Neural cell (in vitro differentiated cells): ENCODE measurements around the gene STX12. TPM values are rescaled to one million over a fixed set of nuclear protein-coding genes. Genes with fewer than 3 reads are reported as not detected.

Experiments used
- H2AFZ ChIP-seq: fragments of 200-600, 300-800 bp; sonication (generic), shearing (Covaris generic); 2 replicates; pipeline ENCODE4 v1.6.0; 2014; ENCODE audit warnings: low read depth, mild to moderate bottlenecking, antibody characterized with exemption, low read length, moderate library complexity
- H3F3A ChIP-seq: fragments of 200-600 bp; shearing (Covaris generic); 2 replicates; pipeline ENCODE4 v1.6.1; 2016; ENCODE audit warnings: mild to moderate bottlenecking, moderate library complexity, mixed read lengths, antibody characterized with exemption, low read length; ENCODE audit not compliant: insufficient read depth, poor library complexity, severe bottlenecking
- H3K27ac ChIP-seq: fragments of 200-600, 300-800 bp; sonication (generic), shearing (Covaris generic); 2 replicates; pipeline ENCODE4 v1.5.1; 2014; ENCODE audit warnings: mild to moderate bottlenecking, low read length, moderate library complexity
- H3K27me3 ChIP-seq: fragments of 300-800, 200-600 bp; sonication (generic), shearing (Covaris generic); 2 replicates; pipeline ENCODE4 v1.6.0; 2014; ENCODE audit warnings: mild to moderate bottlenecking, low read depth, low read length, moderate library complexity; ENCODE audit not compliant: insufficient read depth
- H3K36me3 ChIP-seq: fragments of 300-800, 200-600 bp; sonication (generic), shearing (Covaris generic); 2 replicates; pipeline ENCODE4 v1.5.1; 2014; ENCODE audit warnings: mild to moderate bottlenecking, antibody characterized with exemption, low read length, moderate library complexity; ENCODE audit not compliant: insufficient read depth
- H3K4me2 ChIP-seq: fragments of 300-800, 200-600 bp; sonication (generic), shearing (Covaris generic); 2 replicates; pipeline ENCODE4 v1.6.0; 2014; ENCODE audit warnings: mild to moderate bottlenecking, low read length
- H3K4me3 ChIP-seq: fragments of 300-800, 200-600 bp; sonication (generic), shearing (Covaris generic); 2 replicates; pipeline ENCODE4 v1.5.1; 2014; ENCODE audit warnings: mild to moderate bottlenecking, low read length, moderate library complexity
- H3K79me2 ChIP-seq: fragments of 200-600 bp; shearing (Covaris generic); replicated peaks from 2 replicates; pipeline ENCODE4 v1.6.0; 2014; ENCODE audit warnings: mild to moderate bottlenecking, low read length, moderate library complexity; ENCODE audit not compliant: insufficient read depth
- H3K9ac ChIP-seq: fragments of 300-800, 200-600 bp; sonication (generic), shearing (Covaris generic); 2 replicates; pipeline ENCODE4 v1.6.1; 2016; ENCODE audit warnings: mild to moderate bottlenecking, low read length, mixed read lengths
- H3K9me2 ChIP-seq: fragments of 200-600 bp; shearing (Covaris generic); 2 replicates; pipeline ENCODE4 v1.6.1; 2016; ENCODE audit warnings: mild to moderate bottlenecking, low read length, mixed read lengths; ENCODE audit not compliant: insufficient read depth
- H3K9me3 ChIP-seq: fragments of 200-600, 300-800 bp; sonication (generic), shearing (Covaris generic); 2 replicates; pipeline ENCODE4 v1.6.1; 2016; ENCODE audit warnings: mild to moderate bottlenecking, mixed run types, low read length, moderate library complexity, mixed read lengths
- H4K20me1 ChIP-seq: fragments of 200-600 bp; shearing (Covaris generic); 2 replicates; pipeline ENCODE4 v1.6.1; 2016; ENCODE audit warnings: mild to moderate bottlenecking, mixed run types; ENCODE audit not compliant: insufficient read depth
- CTCF ChIP-seq: fragments of 450-650 bp; IDR thresholded peaks from 2 replicates; pipeline ENCODE4 v1.5.1; 2014; ENCODE audit warnings: antibody characterized with exemption, mild to moderate bottlenecking, moderate library complexity; ENCODE audit not compliant: poor library complexity, severe bottlenecking
- EP300 ChIP-seq: fragments of 450-650 bp; conservative IDR thresholded peaks from 2 replicates; pipeline ENCODE4 v1.6.1; 2014; ENCODE audit warnings: antibody characterized with exemption, mild to moderate bottlenecking, moderate library complexity; ENCODE audit not compliant: poor library complexity, severe bottlenecking
- EZH2 ChIP-seq: fragments of 200-600, 300-800 bp; shearing (Covaris generic), sonication (generic); IDR thresholded peaks from 2 replicates; pipeline ENCODE4 v1.6.1; 2014; ENCODE audit warnings: antibody characterized with exemption, low read length, borderline replicate concordance, mild to moderate bottlenecking; ENCODE audit not compliant: insufficient read depth, poor library complexity, severe bottlenecking
- MXI1 ChIP-seq: fragments of 450-650 bp; conservative IDR thresholded peaks from 2 replicates; pipeline ENCODE4 v1.6.1; 2014; ENCODE audit warnings: antibody characterized with exemption, mild to moderate bottlenecking; ENCODE audit not compliant: poor library complexity, severe bottlenecking
- POLR2AphosphoS5 ChIP-seq: IDR thresholded peaks from 2 replicates; pipeline ENCODE4 v1.6.1; 2012
- RAD21 ChIP-seq: fragments of 450-650 bp; conservative IDR thresholded peaks from 2 replicates; pipeline ENCODE4 v1.6.1; 2014; ENCODE audit warnings: antibody characterized with exemption, mild to moderate bottlenecking, moderate library complexity
- REST ChIP-seq: IDR thresholded peaks from 2 replicates; pipeline ENCODE4 v1.6.1; 2012; ENCODE audit warnings: borderline replicate concordance
- SMC3 ChIP-seq: fragments of 450-650 bp; conservative IDR thresholded peaks from 2 replicates; pipeline ENCODE4 v1.6.1; 2014; ENCODE audit warnings: antibody characterized with exemption, mild to moderate bottlenecking, moderate library complexity; ENCODE audit not compliant: poor library complexity
- TAF1 ChIP-seq: IDR thresholded peaks from 2 replicates; pipeline ENCODE4 v1.6.1; 2012; ENCODE audit warnings: low read depth
- polyA plus RNA-seq: library from polyadenylated mRNA; depleted of rRNA; stranded (reverse); fragments of >200 nt; gene quantifications from 2 replicates; pipeline ENCODE4 v1.2.3, GENCODE V29; 2014

Gene STX12
- polyA plus RNA-seq, 1 donor from 2014 or later, result 171 TPM

- H3K4me3 ChIP-seq, result no peak overlapping the region
- no peaks in the 10 kb centered on the region for H4K20me1 ChIP-seq
- no peak overlapping the region for H3K27ac ChIP-seq
- no peaks in the 10 kb centered on the region for H3K27me3 ChIP-seq
- H3K9me3 ChIP-seq, result no peaks in the 10 kb centered on the region
- H3F3A ChIP-seq, result no peaks in the 10 kb centered on the region
- H3K4me2 ChIP-seq, result no peak overlapping the region
- H3K9ac ChIP-seq, result no peak overlapping the region
- no peak overlapping the region for H2AFZ ChIP-seq
- no peak for TF ChIP-seq SMC3
- TF ChIP-seq CTCF, result no peak
- no peak for TF ChIP-seq RAD21
- TF ChIP-seq TAF1, result no peak
- no peak for TF ChIP-seq EZH2
- no peak for TF ChIP-seq POLR2AphosphoS5
- TF ChIP-seq MXI1, result no peak
- no peak for TF ChIP-seq REST
- no peak for TF ChIP-seq EP300
- H3K79me2 ChIP-seq, result no peaks in the 10 kb centered on the region
- no peaks in the 10 kb centered on the region for H3K9me2 ChIP-seq
- no peaks in the 10 kb centered on the region for H3K36me3 ChIP-seq
Measured at GRCh38 chr1:27849951-27850350, 76.9 kb downstream of the STX12 start.

- no peak overlapping the region for H3K27ac ChIP-seq
- TF ChIP-seq MXI1 (no peak), CTCF (no peak), RAD21 (no peak), SMC3 (no peak), EZH2 (no peak), TAF1 (no peak), REST (no peak), EP300 (no peak)
- no peaks in the 10 kb centered on the region for H3K9me3 ChIP-seq
- H3K79me2 ChIP-seq, result no peaks in the 10 kb centered on the region
- no peaks in the 10 kb centered on the region for H3F3A ChIP-seq
- H3K27me3 ChIP-seq, result no peaks in the 10 kb centered on the region
- no peaks in the 10 kb centered on the region for H3K9me2 ChIP-seq
- no peak overlapping the region for H3K4me3 ChIP-seq
- no peak overlapping the region for H3K9ac ChIP-seq
- no peaks in the 10 kb centered on the region for H4K20me1 ChIP-seq
- no peak overlapping the region for H3K4me2 ChIP-seq
- H2AFZ ChIP-seq, result no peak overlapping the region
- H3K36me3 ChIP-seq, result no peaks in the 10 kb centered on the region
Measured at GRCh38 chr1:27855085-27855484, 82.1 kb downstream of the STX12 start.
